Esophagus squamous epithelium (tissue), 5 donors: ENCODE results near the gene ABCA9. TPM values are rescaled to one million over a fixed set of nuclear protein-coding genes. Genes with fewer than 3 reads are reported as not detected.
A peak's percentile ranks its signal among the peaks of the same experiment; 100 is the strongest.

ENCODE experiments used
- DNase-seq: peaks from one replicate; lab custom pipeline; 2025; lab: John Stamatoyannopoulos, UW
- H3K27ac ChIP-seq, 4 donors: fragments of 200-600 bp; sonication (generic); one replicate each; pipeline ENCODE4 v1.5.1; 2016 to 2019; ENCODE audit warnings: mild to moderate bottlenecking in 1 of 4
- H3K27me3 ChIP-seq, 4 donors: fragments of 200-600 bp; sonication (generic); 1 replicate in 3 of 4; 2 replicates in 1 of 4; pipeline versions ENCODE4 v1.5.1 to v1.6.0; 2017 to 2021; ENCODE audit warnings: antibody characterized with exemption in 1 of 4
- H3K36me3 ChIP-seq, 3 donors: fragments of 200-600 bp; sonication (generic); one replicate each; pipeline ENCODE4 v1.5.1; 2016 to 2019
- H3K4me1 ChIP-seq, 3 donors: fragments of 200-600 bp; sonication (generic); one replicate each; pipeline ENCODE4 v1.5.1; 2017 to 2019
- H3K4me3 ChIP-seq, 4 donors: fragments of 200-600 bp; sonication (generic); 1 replicate in 3 of 4; 2 replicates in 1 of 4; pipeline ENCODE4 v1.5.1; 2016 to 2019; ENCODE audit warnings: mild to moderate bottlenecking in 2 of 4, moderate library complexity in 1 of 4
- H3K9me3 ChIP-seq, 3 donors: fragments of 200-600 bp; sonication (generic); one replicate each; pipeline ENCODE4 v1.5.1; 2016 to 2019
- POLR2A ChIP-seq, 4 donors: fragments of 450-650 bp; IDR thresholded peaks; one replicate each; pipeline ENCODE4 v1.6.1; 2017; ENCODE audit warnings: antibody characterized with exemption in 4 of 4, mild to moderate bottlenecking in 4 of 4, moderate library complexity in 3 of 4
- WGBS, 2 donors: methylation state at CpG; one replicate each; pipeline ENCODE4 v1.1.5; 2018; 5-methylcytosine and 5-hydroxymethylcytosine counted together
- intact Hi-C: fragments of 100-400 bp; cut with DNase I; formaldehyde crosslinking; loops from one replicate; pipeline ENCODE4 v1.15.0; 2022
- total RNA-seq, 4 donors: library from RNA; depleted of rRNA; stranded (reverse); fragments of >200 nt; gene quantifications; one replicate each; pipeline ENCODE4 v1.1.0, GENCODE V29; 2016
- TF ChIP-seq, protein P1 (sequence below), 6 experiments: fragments of 450-650 bp in 4 of 6; fragments of 200-600 bp in 2 of 6; sonication (generic) in 2 of 6; IDR thresholded peaks; one replicate each; pipeline ENCODE4 v1.5.1; 2016 to 2019; ENCODE audit warnings: antibody characterized with exemption in 6 of 6, mild to moderate bottlenecking in 4 of 6, moderate library complexity in 4 of 6
- donor health status: DM: yes; HTN: yes; CAD: no.

ABCA9 gene
- total RNA-seq, 4 donors from 2014 or later = 0.34 to 17.4 (median 5.3) TPM

DNA sequence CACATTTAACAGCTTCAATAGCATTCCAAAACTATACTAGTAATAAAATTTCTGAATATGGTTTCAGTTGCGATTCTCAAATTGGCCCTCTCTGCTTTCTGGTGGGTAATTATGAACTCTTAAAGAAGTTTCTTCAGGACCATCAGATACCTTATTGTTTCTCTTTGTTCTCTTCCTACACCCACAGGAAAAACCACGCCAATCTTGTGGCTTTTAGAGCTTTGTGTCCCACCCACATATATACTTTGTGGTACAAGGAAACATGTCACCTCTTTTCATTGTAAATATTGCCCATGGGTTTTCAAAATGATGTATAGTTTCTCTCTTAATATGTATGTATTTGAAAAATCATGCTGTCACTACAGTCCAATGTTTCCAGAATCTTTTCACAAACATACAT is 12.1 kb downstream of the ABCA9 start:
- DNase-seq = no peak
- no peak for TF ChIP-seq POLR2A (IDR thresholded peaks at IDR 0.05)
- TF ChIP-seq, protein P1, sequence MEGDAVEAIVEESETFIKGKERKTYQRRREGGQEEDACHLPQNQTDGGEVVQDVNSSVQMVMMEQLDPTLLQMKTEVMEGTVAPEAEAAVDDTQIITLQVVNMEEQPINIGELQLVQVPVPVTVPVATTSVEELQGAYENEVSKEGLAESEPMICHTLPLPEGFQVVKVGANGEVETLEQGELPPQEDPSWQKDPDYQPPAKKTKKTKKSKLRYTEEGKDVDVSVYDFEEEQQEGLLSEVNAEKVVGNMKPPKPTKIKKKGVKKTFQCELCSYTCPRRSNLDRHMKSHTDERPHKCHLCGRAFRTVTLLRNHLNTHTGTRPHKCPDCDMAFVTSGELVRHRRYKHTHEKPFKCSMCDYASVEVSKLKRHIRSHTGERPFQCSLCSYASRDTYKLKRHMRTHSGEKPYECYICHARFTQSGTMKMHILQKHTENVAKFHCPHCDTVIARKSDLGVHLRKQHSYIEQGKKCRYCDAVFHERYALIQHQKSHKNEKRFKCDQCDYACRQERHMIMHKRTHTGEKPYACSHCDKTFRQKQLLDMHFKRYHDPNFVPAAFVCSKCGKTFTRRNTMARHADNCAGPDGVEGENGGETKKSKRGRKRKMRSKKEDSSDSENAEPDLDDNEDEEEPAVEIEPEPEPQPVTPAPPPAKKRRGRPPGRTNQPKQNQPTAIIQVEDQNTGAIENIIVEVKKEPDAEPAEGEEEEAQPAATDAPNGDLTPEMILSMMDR (IDR thresholded peaks at IDR 0.05) = no peak
- H3K27me3 ChIP-seq = no peaks in the 10 kb centered on the region
- 80 to 92% methylated on average over 2 of the region's 2 CpGs for WGBS, 2 donors
- intact Hi-C loops = no loop called here
- no peaks in the 10 kb centered on the region for H3K9me3 ChIP-seq
- no peaks in the 10 kb centered on the region for H3K36me3 ChIP-seq
- no peak overlapping the region for H3K4me3 ChIP-seq
- H3K27ac ChIP-seq = no peak overlapping the region
- H3K4me1 ChIP-seq = peaks cover 0 to 15% (median 4%) of the 10 kb centered on the region in 3 donors

- no peaks in the 10 kb centered on the region for H3K9me3 ChIP-seq
- intact Hi-C loops = no loop called here
- no peaks in the 10 kb centered on the region for H3K27me3 ChIP-seq
- peaks cover 0 to 8% (median 0%) of the 10 kb centered on the region in 3 donors for H3K36me3 ChIP-seq
- H3K4me3 ChIP-seq = no peak overlapping the region
- no peak for DNase-seq
- peak overlapping the region in 2 of 4 donors; percentile 64 to 68 for H3K27ac ChIP-seq
- TF ChIP-seq, protein P1 (IDR thresholded peaks at IDR 0.05) = no peak
- no peak for TF ChIP-seq POLR2A (IDR thresholded peaks at IDR 0.05)
- 0 to 46% methylated on average over 2 to 3 of the region's 3 CpGs for WGBS, 2 donors
- peaks cover 0 to 15% (median 4%) of the 10 kb centered on the region in 3 donors for H3K4me1 ChIP-seq
Observed at GRCh38 chr17:69047368-69048263, 13.1 kb downstream of the ABCA9 start.

- TF ChIP-seq, protein P1 (IDR thresholded peaks at IDR 0.05) = no peak
- TF ChIP-seq POLR2A (IDR thresholded peaks at IDR 0.05) = no peak
- 69 to 74% methylated on average over 4 of the region's 4 CpGs for WGBS, 2 donors
Observed at GRCh38 chr17:69046121-69046807, 14.5 kb downstream of the ABCA9 start.

DNA sequence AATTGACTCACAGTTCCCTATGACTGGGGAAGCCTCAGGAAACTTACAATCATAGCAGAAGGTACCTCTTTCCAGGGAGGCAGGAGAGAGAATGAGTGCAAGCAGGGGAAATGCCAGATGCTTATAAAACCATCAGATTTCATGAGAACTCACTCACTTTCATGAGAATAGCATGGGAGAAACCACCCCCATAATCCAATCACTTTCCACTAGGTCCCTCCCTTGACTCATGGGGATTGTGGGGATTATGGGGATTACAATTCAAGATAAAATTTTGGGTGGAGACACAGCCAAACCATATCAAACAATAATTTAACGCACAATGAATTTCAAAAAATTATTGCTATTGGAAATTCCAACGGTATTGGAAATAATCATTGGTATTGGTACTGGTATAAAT is 15.1 kb downstream of the ABCA9 start:
- 86 to 88% methylated on average over 2 of the region's 2 CpGs for WGBS, 2 donors
- intact Hi-C loops = no loop called here
- TF ChIP-seq, protein P1 (IDR thresholded peaks at IDR 0.05) = no peak
- no peak for TF ChIP-seq POLR2A (IDR thresholded peaks at IDR 0.05)

More at GRCh38 chr17:69046121-69046807, 14.5 kb downstream of the ABCA9 start:
- Histone ChIP-seq H3K27me3 (no peaks in the 10 kb centered on the region), H3K36me3 (peaks cover 0 to 9% (median 0%) of the 10 kb centered on the region in 3 donors), H3K4me3 (no peak overlapping the region), H3K4me1 (peaks cover 0 to 15% (median 4%) of the 10 kb centered on the region in 3 donors), H3K9me3 (no peaks in the 10 kb centered on the region), H3K27ac (no peak overlapping the region)
- intact Hi-C loops = no loop called here
- no peak for DNase-seq

More for the DNA sequence above, 15.1 kb downstream of the ABCA9 start:
- no peaks in the 10 kb centered on the region for H3K27me3 ChIP-seq
- H3K4me3 ChIP-seq = no peak overlapping the region
- H3K9me3 ChIP-seq = no peaks in the 10 kb centered on the region
- no peak overlapping the region for H3K27ac ChIP-seq
- peaks cover 0 to 9% (median 0%) of the 10 kb centered on the region in 3 donors for H3K36me3 ChIP-seq
- peaks cover 0 to 15% (median 4%) of the 10 kb centered on the region in 3 donors for H3K4me1 ChIP-seq
- DNase-seq = no peak
